Cortex of kidney (tissue), 1 donor: ENCODE measurements around the gene AK4.
"Not testable (repeated sequence)": the region's sequence is repeated elsewhere in the genome, so short reads cannot be mapped to it uniquely, and the experiment has no call there.

Experiments
- DNase-seq: peaks from one replicate; lab custom pipeline; 2025; lab: John Stamatoyannopoulos, UW

The AK4 gene

DNA sequence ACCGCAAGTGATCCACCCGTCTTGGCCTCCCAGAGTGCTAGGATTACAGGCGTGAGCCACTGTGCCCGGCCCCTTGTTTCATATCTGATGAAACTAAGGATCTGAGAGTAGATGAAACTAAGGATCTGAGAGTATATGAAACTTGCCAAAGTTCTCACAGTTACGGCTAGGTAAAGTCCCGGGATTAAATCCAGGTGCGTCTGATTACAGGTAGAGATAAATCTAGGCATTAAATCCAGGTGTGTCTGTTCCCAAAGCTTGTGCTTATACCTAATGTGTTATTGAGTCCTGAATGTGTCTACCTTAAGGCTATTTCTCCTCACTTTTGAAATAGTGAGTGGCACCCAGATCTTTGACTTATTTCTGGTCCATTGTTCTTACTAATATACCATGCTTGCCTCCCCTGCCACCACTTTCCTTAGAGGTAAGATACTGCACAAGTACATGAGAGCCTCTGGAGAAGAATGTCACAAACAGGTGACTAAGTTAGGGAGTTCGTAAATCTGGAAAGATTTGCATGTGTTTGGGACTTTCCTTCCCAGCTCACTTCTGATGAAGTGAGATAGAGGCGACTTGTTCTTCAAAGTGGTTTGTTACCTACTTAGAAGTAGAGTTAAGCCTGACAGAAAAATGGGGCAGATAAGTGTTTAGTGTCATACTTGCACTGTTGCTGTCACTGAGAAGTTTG is 66.5 kb downstream of the AK4 start:
- DNase-seq, result no peak

DNA sequence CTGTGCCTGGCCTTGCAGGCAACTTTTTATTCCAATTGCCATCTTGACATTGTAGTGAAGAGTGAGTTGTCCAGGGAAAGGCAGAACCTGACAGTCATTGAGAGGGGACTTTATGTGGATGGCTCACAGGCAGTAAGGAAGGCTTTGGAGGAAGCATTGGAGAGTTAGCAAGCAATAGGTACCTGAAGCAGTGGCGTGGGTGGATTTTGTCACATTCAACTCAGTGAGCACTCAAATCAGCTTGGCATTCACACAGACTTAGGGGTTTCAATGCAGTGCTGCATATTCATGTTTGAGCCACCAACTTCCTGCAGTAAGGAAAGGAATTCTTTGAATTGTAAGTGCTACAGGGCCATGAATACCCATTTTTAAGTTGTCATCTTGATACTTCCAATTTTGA is 69.0 kb downstream of the AK4 start:
- no peak for DNase-seq

DNA sequence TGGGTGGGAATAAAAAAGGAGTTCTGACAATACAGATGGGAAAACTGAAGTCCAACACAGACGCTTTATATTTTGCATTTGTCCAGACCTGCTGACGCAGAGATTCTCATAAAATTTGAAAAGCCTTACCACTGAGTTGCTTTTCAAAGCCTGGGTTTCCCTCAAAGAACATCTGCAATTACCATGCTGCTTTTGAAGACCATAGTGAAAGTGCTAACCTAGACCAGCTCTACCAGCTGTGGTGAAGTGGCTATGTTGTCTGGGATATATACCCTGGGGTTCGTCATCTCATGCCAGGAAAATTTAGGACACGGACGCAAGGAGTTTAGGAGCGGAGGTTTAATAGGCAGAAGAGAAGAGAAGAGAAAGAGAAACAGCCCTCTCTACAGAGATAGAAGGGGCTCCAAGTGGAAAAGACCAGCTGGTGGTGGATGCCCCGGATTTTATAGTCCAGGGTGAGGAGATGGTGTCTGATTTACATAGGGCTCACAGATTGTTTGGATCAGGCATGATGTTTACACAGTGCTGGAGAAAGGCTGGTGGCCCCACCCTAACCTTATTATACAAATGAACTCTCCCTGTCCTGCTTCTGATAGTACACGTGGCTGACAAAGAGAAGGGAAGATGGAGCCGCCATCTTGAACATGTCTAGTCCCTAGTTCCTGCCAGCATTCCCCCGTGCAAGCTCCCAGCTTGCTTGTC is 73.8 kb downstream of the AK4 start:
- DNase-seq, result no peak

DNA sequence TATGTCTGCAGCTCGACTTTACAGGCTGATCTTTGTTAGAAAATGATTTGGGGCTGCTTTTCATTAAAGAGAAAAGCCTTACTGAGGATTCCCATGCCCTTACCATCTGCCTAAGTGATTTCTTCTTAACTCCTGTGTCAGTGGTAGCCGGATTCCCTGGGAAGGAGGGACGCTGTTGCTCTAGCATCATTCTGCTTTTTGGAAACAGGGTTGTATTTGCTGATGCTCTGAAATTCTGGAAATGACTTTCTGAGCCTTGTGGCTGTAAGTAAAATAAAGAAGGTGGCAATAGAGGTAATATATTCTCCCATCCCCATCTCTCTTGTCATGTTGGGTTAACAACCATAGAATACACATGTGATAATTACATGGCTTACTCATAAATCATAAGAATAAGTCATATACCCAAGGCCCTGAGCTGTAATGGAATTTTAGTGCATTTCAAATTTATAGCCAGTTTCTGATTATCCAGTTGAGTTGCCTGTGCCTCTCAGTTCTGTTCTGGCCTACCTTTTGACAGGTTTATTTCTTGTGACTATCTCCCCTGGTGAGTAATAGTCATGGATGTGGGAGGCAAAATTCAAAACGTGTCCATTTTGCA is 74.4 kb downstream of the AK4 start:
- no peak for DNase-seq

DNA sequence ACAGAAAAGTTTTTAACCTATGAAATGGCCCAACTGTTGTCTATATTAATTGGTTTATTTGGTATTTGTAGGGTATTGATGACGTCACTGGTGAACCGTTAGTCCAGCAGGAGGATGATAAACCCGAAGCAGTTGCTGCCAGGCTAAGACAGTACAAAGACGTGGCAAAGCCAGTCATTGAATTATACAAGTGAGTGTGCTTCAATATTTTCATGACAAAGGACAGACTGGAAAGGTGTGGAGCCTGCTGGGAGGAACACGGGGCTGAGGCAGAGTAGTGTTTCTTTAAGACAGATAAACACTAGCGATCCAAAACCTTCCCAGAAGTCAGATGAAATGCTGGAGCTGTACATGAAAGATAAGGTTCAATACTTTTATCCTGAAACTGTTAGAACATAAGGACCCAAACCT is 76.7 kb downstream of the AK4 start:
- DNase-seq, result no peak

DNA sequence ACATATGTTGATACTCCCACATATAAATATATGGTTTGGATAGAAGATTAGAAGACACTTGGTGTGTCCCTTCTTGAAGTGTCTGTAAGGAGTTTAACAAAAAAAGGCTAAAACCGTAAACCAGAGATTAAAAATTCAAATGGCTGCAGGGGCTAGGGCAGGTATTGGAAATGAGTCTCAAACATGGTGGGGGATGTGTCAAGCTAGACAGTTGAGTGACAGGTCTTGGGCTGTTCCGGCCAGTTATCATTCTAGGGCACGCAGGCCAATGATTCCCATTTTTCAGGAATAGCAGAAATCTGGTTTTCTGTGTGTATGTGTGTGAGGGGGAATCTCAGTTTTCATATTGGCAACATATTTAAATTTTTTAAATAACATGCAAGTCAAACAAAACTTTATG is 77.2 kb downstream of the AK4 start:
- no peak for DNase-seq

DNA sequence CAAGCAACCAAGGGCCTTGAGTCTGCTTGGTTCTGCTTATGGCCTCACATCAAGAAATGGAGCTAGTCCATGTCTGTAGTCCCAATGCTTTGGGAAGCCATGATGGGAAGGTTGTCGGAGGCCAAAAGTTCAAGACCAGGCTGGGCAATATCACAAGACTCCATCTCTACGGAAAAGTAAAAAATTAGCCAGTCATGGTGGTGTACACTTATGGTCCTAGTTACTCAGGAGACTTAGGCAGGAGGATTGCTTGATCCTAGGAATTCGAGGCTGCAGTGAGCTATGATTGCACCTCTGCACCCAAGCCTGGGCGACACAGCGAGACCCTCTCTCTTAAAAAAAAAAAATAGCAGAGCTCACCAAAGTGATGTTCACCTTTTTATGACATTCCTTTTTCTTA is 81.2 kb downstream of the AK4 start:
- DNase-seq, result no peak

DNA sequence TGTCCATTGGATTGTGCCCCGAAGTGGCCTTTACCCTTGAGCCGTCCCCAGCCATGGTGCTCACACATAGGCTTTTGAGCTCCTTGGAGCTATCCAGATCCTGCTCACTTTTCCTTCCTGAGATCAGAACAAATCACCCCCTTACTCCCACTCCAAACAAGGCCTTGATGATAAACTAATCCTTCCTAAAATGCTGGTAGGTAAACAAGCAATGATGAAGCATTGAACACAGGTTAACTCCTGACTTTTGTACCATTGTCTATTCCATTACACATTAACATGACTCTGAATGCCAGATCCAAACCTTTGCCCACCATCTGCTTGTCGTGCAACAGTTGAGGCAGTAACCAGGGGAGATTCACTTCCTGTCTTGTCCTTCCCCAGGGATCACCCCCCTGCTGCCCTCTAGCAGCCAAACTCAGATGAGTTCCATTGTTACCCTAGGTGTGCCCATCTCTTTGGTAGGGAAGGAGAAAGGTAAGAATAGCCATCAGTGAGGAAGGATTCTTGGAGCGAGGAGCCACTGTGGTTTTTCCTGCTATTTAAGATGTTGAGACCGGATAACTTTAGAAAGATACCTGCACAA is 81.8 kb downstream of the AK4 start:
- DNase-seq, result no peak

DNA sequence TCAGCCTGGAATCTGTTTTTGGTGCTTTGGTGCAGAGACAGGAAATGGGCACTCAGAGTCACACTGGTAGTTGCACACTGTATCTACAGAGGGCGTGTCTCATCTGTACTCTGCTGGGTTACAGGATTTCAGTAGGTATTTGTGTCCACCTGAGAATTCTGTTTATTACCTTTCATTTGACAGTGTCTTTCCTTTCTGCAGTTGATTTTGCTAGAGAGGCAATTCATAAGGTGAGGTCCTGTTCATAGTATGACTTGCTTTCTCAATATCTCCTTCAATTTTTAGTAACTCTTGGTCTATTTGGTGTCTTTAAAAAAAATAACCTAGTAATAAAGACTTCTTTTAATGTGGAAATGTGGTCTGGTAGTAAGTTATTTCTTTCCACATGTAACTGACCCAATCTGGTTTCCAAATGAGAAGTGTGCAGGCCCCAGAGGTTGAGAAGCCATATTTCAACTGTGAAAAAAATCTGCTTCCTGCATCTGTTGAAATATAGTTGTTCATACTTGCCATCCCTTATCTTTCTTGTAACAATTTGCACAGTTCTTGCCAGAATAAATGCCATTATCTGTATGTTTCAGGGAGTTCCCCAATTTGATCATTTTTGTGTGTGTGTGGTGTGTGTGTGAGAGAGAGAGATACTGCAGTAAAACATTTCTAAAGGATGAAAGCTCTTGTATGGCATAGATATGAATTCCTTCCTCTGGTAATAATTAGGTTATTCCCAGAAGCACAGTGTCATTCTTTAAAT is 82.9 kb downstream of the AK4 start:
- DNase-seq, result no peak

DNA sequence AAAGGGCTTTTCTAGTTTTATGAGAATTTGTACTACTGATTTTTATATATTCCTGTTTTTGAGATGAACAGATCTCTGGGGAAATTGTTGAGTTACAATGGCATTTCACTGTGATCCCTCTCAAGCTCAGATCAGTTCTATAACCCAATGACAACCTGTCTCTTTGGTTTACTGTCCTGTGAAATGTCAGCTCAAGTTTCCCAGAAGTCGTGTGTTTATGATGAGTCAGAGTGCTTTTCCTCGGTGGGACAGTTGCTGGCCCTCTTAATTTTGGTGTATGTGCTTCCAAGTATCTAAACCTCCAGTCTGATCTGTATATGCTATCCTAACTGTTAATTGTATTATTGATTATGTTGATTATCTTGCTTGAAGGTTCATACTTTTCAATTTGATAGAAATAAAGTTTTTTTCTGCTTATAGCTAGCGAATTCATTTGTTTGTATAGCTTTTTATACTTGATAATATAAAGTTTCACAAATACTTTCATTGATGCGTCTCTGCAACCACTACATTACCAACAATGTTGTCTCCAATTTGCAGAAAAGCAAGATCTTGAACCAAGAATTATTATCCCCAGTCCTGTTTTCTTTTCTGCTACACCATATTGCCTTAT is 83.8 kb downstream of the AK4 start:
- no peak for DNase-seq

DNA sequence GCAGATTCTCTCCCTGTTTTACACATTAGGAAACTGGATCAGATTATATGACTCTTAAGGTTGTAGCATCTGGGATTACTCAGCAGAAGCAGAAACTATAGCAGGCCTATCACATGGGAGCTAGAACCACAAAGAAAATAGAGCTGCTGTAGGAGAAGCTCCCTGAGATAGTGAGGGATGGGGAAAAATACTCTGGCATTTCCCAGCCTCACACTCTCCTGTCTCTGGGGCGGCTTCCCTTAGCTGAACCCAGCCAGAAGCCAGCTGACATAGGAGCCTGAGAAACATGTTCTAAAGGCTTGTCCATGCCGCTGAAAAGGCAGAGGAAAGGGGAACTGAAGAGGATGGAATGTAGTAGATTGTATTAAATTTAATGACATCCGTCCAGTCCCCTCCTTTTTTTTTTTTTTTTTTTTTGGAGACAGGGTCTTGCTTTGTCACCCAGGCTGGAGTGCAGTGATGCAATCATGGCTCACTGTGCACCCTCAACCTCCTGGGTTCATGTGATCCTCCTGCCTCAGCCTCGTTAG is 84.5 kb downstream of the AK4 start:
- DNase-seq, result no peak

DNA sequence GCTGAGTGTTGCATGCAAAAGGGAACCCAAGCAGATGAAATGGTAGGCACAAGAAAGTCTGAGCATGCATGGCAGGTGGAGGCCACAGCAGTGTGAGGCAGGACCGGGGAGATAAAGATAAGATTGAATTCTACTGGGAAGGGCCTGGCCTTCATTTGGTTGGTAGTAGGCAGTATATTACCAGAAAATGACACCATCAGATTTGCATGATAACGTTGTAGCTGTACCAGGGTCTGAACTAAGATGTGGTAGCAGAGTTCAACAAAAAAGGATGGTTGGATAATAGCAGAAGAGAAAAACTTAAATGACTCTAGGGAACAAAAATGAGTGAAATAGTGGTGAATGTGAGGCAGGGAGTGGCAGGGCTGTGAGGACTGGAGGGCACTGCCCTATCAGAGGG is 85.8 kb downstream of the AK4 start:
- no peak for DNase-seq

DNA sequence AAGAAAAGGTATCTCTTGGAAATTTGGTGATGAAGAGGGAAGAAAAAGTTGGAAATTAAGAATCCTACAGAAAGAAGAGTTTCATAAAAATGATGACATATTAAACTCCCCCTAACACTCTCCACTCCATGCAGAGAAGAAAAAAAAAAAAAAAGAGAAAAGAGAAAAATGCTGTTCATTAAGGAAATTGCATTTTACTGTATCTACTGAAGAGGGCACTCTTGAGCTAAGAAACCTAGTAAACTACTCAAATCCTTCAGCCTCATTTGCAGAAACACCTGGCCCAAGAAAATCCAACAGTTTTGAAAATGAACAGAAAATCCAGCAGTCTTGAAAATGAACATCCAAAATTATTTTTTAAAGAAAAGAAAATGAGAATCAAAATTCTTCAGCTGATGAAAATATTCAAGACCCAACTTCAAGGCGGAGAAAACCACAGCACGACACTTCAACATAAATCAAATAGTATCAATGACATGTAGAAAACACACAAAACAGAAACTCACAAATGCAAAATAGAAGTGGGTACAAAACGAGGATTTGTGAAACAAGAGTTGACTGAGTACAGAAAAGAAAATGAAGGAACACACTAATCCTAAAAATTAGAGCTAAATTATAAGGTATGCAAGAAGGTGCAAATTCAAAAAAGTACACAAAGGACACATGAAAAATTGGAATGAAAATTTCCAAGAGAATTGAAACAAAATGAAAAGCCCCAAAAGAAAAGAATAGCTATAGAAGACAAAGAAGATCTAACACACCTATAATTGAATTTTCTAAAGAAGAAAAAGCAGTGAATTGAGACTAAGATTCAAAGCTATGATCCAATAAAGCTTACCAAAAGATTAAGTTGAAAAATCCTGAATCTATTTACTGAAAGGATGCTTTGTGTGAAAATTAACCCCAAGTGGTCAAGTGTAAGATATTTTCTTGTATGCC is 88.1 kb downstream of the AK4 start:
- DNase-seq, result no peak

DNA sequence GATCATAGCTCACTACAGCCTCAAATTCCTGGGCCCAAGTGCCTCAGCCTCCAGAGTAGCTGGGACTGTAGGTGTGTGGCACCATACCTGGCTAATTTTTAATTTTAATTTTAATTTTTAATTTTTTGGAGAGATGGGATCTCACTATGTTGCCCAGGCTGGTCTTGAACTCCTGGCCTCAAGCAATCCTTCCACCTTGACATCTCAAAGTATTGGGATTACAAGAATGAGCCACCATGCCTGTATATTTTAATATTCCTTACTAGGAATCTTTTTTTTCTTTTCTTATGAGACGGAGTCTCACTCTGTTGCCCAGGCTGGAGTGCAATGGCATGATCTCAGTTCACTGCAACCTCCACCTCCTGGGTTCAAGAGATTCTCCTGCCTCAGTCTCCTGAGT is 89.1 kb downstream of the AK4 start:
- not testable (repeated sequence) for DNase-seq

DNA sequence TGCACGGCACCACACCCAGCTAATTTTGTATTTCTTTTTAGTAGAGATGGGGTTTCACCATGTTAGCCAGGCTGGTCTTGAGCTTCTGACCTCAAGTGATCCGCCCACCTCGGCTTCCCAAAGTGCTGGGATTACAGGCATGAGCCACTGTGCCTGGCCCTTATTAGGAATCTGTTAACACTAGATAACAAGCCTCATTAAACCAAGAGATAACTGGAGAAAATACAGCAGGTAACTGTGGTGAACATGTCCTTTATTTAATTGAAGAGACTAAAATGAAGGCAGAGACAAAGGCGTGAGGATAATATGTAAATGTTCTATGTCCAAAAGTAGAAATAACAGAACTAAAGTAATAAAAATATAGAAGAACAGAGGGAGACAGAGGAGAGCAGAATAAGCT is 89.5 kb downstream of the AK4 start:
- DNase-seq, result no peak

DNA sequence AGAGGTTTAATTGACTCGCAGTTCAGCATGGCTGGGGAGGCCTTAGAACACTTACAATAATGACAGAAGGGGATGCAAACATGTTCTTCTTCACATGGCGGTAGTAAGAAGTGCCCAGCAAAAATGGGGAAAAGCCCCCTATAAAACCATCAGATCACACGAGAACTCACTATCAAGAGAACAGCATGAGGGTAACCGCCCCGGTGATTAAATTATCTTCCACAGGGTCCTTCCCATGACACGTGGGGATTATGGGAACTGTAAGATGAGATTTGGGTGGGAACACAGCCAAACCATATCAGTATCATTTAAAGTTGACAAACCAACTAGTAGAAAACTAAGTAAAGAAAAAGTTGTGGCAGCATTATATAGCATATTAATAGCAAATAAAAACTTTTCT is 90.0 kb downstream of the AK4 start:
- DNase-seq, result no peak

DNA sequence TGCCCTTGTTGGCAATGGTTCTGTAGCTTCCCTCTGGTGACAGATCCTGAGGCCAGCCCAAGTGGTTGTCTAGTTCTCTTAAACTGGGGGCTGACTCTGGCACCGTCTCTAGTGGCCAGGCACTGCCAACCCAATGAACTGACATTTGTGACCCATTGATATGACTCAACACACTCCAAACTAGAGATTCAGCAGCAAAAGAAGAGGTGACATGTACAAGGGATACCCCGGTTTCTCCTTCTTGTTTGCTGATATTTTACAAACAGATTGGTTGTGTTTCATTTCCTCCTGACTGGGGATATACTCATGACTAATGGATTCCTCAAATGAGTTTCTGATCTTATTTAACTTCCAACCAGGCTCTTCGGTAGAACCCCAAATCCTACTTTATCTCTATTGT is 95.5 kb downstream of the AK4 start:
- DNase-seq, result no peak

DNA sequence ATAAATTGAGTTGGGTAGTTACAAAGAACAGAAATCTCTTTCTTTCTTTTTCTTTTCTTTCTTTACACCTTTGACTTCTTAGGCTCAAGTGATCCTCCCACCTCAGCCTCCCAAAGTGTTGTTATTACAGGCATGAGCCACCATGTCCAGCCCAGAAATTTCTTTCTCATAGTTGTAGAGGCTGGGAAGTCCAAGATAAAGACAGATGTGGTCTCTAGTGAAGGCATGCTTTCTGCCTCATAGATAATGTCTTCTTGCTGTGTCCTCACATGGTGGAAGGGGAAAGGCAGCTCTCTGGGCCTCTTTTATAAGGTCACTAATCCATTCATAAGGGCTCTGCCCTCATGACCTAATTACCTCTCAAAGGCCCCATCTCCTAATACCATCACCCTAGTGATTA is 97.3 kb downstream of the AK4 start:
- no peak for DNase-seq

DNA sequence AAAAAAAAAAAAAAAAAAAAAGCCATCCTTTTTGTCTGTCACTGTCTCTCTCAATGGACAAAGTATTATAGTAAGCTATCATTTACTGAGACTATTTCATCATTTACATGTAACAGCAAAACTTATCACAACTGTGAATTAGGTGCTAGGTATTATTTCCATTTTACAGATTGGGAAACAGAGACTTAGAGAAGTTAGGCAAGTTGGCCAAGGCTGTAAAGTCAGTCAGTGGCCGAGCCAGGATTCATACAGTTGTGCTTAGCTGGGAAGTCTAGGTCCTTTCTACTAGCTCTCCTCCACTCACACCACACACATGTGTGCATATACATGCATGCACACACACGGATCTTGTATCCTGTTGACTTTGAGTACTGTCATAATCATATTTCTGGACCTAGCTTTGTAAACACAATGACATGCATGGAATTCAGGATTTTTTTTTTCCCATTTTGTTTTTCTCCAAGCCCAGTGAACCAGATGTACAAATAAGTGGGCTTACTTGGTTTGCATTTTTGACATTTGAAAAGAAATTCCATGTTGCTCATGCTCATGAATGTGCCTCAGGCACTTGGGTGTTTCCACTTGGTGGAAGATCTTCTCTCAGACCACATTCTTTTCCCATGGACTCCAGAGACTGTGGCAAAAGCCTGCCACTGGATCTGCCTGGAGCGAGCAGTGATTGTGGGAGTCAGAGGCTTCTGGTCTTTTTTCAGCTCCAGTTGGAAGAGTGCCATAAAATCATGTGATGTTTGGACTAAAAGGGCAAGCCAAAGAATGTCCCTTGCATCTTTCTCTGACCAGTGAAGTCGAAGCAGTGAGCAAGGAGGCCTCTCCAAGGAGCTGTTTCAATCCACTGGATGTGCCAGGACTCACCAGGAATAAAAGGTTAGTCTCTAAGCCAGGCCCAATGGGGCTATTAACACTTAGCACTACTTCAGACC is 99.7 kb downstream of the AK4 start:
- no peak for DNase-seq

DNA sequence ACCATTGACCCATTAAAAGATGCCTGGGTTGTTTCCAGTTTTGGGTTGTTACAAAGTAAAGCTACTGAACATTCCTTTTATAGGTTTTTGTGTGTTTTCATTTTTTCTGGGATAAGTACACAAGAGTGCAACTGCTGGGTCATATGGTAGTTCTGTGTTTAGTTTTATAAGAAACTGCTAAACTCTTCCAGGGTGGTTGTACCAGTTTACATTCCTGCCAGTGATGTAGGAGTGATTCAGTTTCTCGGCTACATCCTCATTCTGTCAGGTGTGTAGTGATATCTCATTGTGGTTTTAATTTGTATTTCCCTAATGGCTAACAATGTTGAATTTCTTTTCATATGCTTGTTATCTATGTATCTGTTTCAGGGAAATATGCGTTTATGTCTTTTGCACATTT is 102.8 kb downstream of the AK4 start:
- DNase-seq, result no peak
